ENCODE results near the gene CRACR2A. TPM values are rescaled to one million over a fixed set of nuclear protein-coding genes. Genes with fewer than 3 reads are reported as not detected.

The CRACR2A gene
- polyA plus RNA-seq, 2 of the 4 experiments (the other 2 are of a cell fraction), result 1.1 to 3.8 TPM

GRCh38 chr12:3694673-3695072 lies 58.2 kb downstream of the CRACR2A start:
- ATAC-seq (no peak), DNase-seq (ENCODE audit: low read depth in 1 of 2, low spot score in 1 of 2) (no peak), FAIRE-seq (no peak)
- H3K4me2 ChIP-seq, result no peak overlapping the region
- CTCF ChIA-PET, result interaction anchor here (1.3 kb wide), 2 partner anchors 8 to 18 kb away, joined by 3 to 4 read pairs; no protein-coding TSS in a partner anchor
- WGBS (ENCODE audit: missing lambda C conversion rate), result 38% methylated on average over 4 of the region's 4 CpGs
- H3K4me3 ChIP-seq, result no peak overlapping the region
- no peaks in the 10 kb centered on the region for H3K9me3 ChIP-seq
- no peaks in the 10 kb centered on the region for H3K4me1 ChIP-seq
- TF ChIP-seq HES2 (IDR thresholded peaks at IDR 0.05) (no peak), SMC3 (IDR thresholded peaks at IDR 0.05) (no peak), EHF (CRISPR knock-in tag; IDR thresholded peaks at IDR 0.05) (no peak), GATA3 (IDR thresholded peaks at IDR 0.05; ENCODE audit: borderline replicate concordance) (no peak), HOXA7 (CRISPR knock-in tag; IDR thresholded peaks at IDR 0.05) (no peak), POLR2A (IDR thresholded peaks at IDR 0.05; ENCODE audit: low read length) (no peak), HOXB13 (CRISPR knock-in tag; IDR thresholded peaks at IDR 0.05; ENCODE audit: low read depth) (no peak), KDM5A (IDR thresholded peaks at IDR 0.05) (no peak), E2F6 (IDR thresholded peaks at IDR 0.05; ENCODE audit: borderline replicate concordance, low read depth) (no peak), FOSL2 (IDR thresholded peaks at IDR 0.05) (no peak), FOSL2 (CRISPR knock-in tag; IDR thresholded peaks at IDR 0.05) (no peak)
- POLR2A ChIA-PET, result no interaction called here
- H3K27ac ChIP-seq, result no peak overlapping the region

GRCh38 chr12:3692616-3693365 lies 60.1 kb downstream of the CRACR2A start:
- CTCF ChIA-PET, result interaction anchor here (0.9 to 1.1 kb wide), 3 partner anchors 18 to 393 kb away, joined by 3 to 4 read pairs (median 3); no protein-coding TSS in a partner anchor

GRCh38 chr12:3686463-3686862 lies 66.4 kb downstream of the CRACR2A start:
- Histone ChIP-seq H3K4me1 (no peaks in the 10 kb centered on the region), H3K9me3 (no peaks in the 10 kb centered on the region), H3K27ac (no peak overlapping the region), H3K4me2 (no peak overlapping the region), H3K4me3 (no peak overlapping the region)
- WGBS (ENCODE audit: missing lambda C conversion rate), result 8% methylated on average over 2 of the region's 2 CpGs
- CTCF ChIA-PET, result interaction anchor here (0.6 to 1.7 kb wide), 2 partner anchors 91 to 394 kb away, joined by 3 to 5 read pairs; no protein-coding TSS in a partner anchor
- POLR2A ChIA-PET, result no interaction called here
- ATAC-seq, result peak; percentile 50 to 60; a peak in 5 of 6 replicates
- TF ChIP-seq PBX3 (IDR thresholded peaks at IDR 0.05), result no peak
- no peak for TF ChIP-seq HMGXB4 (CRISPR knock-in tag; IDR thresholded peaks at IDR 0.05; ENCODE audit: borderline replicate concordance)
- TF ChIP-seq NFE2L2 (conservative IDR thresholded peaks at IDR 0.05; ENCODE audit: low read length), result no peak
- TF ChIP-seq CHD2 (IDR thresholded peaks at IDR 0.05; ENCODE audit: low read length, partially characterized antibody), result no peak
- no peak for DNase-seq (ENCODE audit: low read depth in 1 of 2, low spot score in 1 of 2)
- no peak for FAIRE-seq

More at GRCh38 chr12:3692616-3693365, 60.1 kb downstream of the CRACR2A start:
- H3K4me3 ChIP-seq, result no peak overlapping the region
- FAIRE-seq (no peak), ATAC-seq (no peak), DNase-seq (ENCODE audit: low read depth in 1 of 2, low spot score in 1 of 2) (no peak)
- TF ChIP-seq EHF (CRISPR knock-in tag; IDR thresholded peaks at IDR 0.05) (no peak), CBX2 (IDR thresholded peaks at IDR 0.05; ENCODE audit: borderline replicate concordance, low read depth) (no peak), RCOR1 (IDR thresholded peaks at IDR 0.05; ENCODE audit: low read depth, low read length) (no peak), KDM1A (IDR thresholded peaks at IDR 0.05; ENCODE audit: low read depth) (no peak), HDAC2 (IDR thresholded peaks at IDR 0.05) (no peak), RARB (CRISPR knock-in tag; IDR thresholded peaks at IDR 0.05) (no peak), NR3C1 (IDR thresholded peaks at IDR 0.05) (no peak), MAX (IDR thresholded peaks at IDR 0.05) (no peak), TP53 (CRISPR knock-in tag; IDR thresholded peaks at IDR 0.05) (no peak), HES2 (IDR thresholded peaks at IDR 0.05) (no peak), POLR2AphosphoS2 (conservative IDR thresholded peaks at IDR 0.05; ENCODE audit: low read length) (no peak), EHMT2 (IDR thresholded peaks at IDR 0.05; ENCODE audit: low read depth) (no peak), NFE2L2 (conservative IDR thresholded peaks at IDR 0.05; ENCODE audit: low read length) (no peak), MAZ (IDR thresholded peaks at IDR 0.05; ENCODE audit: borderline replicate concordance, low read depth, low read length) (no peak), ESRRA (IDR thresholded peaks at IDR 0.05; ENCODE audit: borderline replicate concordance, low read length) (no peak), MYC (IDR thresholded peaks at IDR 0.05; ENCODE audit: borderline replicate concordance, low read length) (no peak), ZFP36 (IDR thresholded peaks at IDR 0.05; ENCODE audit: borderline replicate concordance, partially characterized antibody) (no peak), E2F6 (IDR thresholded peaks at IDR 0.05; ENCODE audit: borderline replicate concordance, low read depth) (no peak), HOXA7 (CRISPR knock-in tag; IDR thresholded peaks at IDR 0.05) (no peak)
- POLR2A ChIA-PET, result no interaction called here
- no peaks in the 10 kb centered on the region for H3K4me1 ChIP-seq
- 31% methylated on average over 9 of the region's 13 CpGs for WGBS (ENCODE audit: missing lambda C conversion rate)
- no peak overlapping the region for H3K27ac ChIP-seq
- no peak overlapping the region for H3K4me2 ChIP-seq
- H3K9me3 ChIP-seq, result no peaks in the 10 kb centered on the region

All from A549 (cell line).